B cell (primary cell): Measurements from ENCODE around the gene APCDD1L. TPM values are rescaled to one million over a fixed set of nuclear protein-coding genes. Genes with fewer than 3 reads are reported as not detected.

Experiments used
- ATAC-seq: fragments of 200-7000 bp; cut with Tn5 transposase; one replicate; pipeline ENCODE4 v1.10.0; 2021; ENCODE audit warnings: low read depth, mild to moderate bottlenecking, moderate number of reproducible peaks, moderate library complexity
- CTCF ChIA-PET: fragments of 350-600 bp; sonication (Branson Sonifier 250); formaldehyde crosslinking; loops from one replicate; lab custom pipeline; 2021; ENCODE audit warnings: antibody characterized with exemption, inconsistent platforms; lab: Charles Lee
- POLR2A ChIA-PET: fragments of 350-600 bp; sonication (Branson Sonifier 250); formaldehyde crosslinking; loops from one replicate; lab custom pipeline; 2021; ENCODE audit warnings: antibody characterized with exemption; lab: Charles Lee
- DNase-seq: peaks from one replicate; pipeline ENCODE4 v3.0.0; 2013
- H2AFZ ChIP-seq: 2 replicates; pipeline ENCODE4 v1.6.1; 2012; ENCODE audit warnings: mild to moderate bottlenecking, low read depth, low read length; ENCODE audit not compliant: insufficient read depth, poor library complexity, severe bottlenecking
- H3K27ac ChIP-seq, 2 donors: 1 replicate in 1 of 2; 2 replicates in 1 of 2; pipeline ENCODE4 v1.5.1; 2012 to 2013; ENCODE audit warnings: low read length in 2 of 2, mild to moderate bottlenecking in 2 of 2, moderate library complexity in 1 of 2
- H3K27me3 ChIP-seq, 4 experiments: fragments of 200-600 bp in 1 of 4; sonication (generic) in 1 of 4; replicated peaks in 1 of 4; 1 replicate in 2 of 4; 2 replicates in 2 of 4; pipeline versions ENCODE4 v1.6.1 to v1.7.0; 2013 to 2016; ENCODE audit warnings: low read length in 3 of 4, mild to moderate bottlenecking in 2 of 4, mixed read lengths in 1 of 4, moderate library complexity in 1 of 4; ENCODE audit not compliant: insufficient read depth in 4 of 4, control insufficient read depth in 3 of 4; ENCODE audit errors: control extremely low read depth in 1 of 4
- H3K36me3 ChIP-seq, 2 experiments: replicated peaks in 1 of 2; 1 replicate in 1 of 2; 2 replicates in 1 of 2; pipeline versions ENCODE4 v1.6.1 to v1.7.1; 2013; ENCODE audit warnings: low read length in 1 of 2; ENCODE audit not compliant: insufficient read depth in 2 of 2, control insufficient read depth in 1 of 2; ENCODE audit errors: control extremely low read depth in 1 of 2, extremely low read depth in 1 of 2
- H3K4me1 ChIP-seq, 2 donors: fragments of 200-600 bp in 1 of 2; sonication (generic) in 1 of 2; 1 replicate in 1 of 2; 2 replicates in 1 of 2; pipeline versions ENCODE4 v1.5.1 to v1.6.1; 2013 to 2017; ENCODE audit warnings: low read length in 2 of 2; ENCODE audit not compliant: control insufficient read depth in 2 of 2, insufficient read depth in 2 of 2
- H3K4me2 ChIP-seq: replicated peaks from 2 replicates; pipeline ENCODE3; 2012; ENCODE audit warnings: mild to moderate bottlenecking, low read depth, low read length; ENCODE audit not compliant: poor library complexity, severe bottlenecking
- H3K4me3 ChIP-seq, 5 experiments: fragments of 200-600 bp in 1 of 5; sonication (generic) in 1 of 5; 1 replicate in 3 of 5; 2 replicates in 2 of 5; pipeline versions ENCODE4 v1.5.1 to v1.7.0; 2011 to 2016; ENCODE audit warnings: low read length in 4 of 5, mild to moderate bottlenecking in 4 of 5, low read depth in 2 of 5, control low read depth in 1 of 5, moderate library complexity in 1 of 5; ENCODE audit not compliant: insufficient read depth in 1 of 5; ENCODE audit errors: control extremely low read depth in 1 of 5, extremely low read depth in 1 of 5
- H3K79me2 ChIP-seq: fragments of 200-600 bp; sonication (generic); one replicate; pipeline ENCODE4 v1.6.0; 2016; ENCODE audit warnings: low read length; ENCODE audit not compliant: control insufficient read depth, insufficient read depth
- H3K9ac ChIP-seq: fragments of 200-600 bp; sonication (generic); 2 replicates; pipeline ENCODE4 v1.6.1; 2017; ENCODE audit warnings: mild to moderate bottlenecking, low read length, moderate library complexity
- H3K9me3 ChIP-seq, 3 donors: one replicate each; pipeline versions ENCODE4 v1.6.1 to v1.7.1; 2013; ENCODE audit warnings: low read length in 2 of 3; ENCODE audit not compliant: control insufficient read depth in 2 of 3, insufficient read depth in 1 of 3; ENCODE audit errors: control extremely low read depth in 1 of 3
- H4K20me1 ChIP-seq: 2 replicates; pipeline ENCODE4 v1.6.0; 2012; ENCODE audit warnings: mild to moderate bottlenecking, low read length; ENCODE audit not compliant: insufficient read depth, control insufficient read depth, poor library complexity, severe bottlenecking
- H3K27ac Mint-ChIP-seq: one replicate; pipeline ENCODE4 v1.8.0; 2021; ENCODE audit warnings: mixed read lengths
- H3K27me3 Mint-ChIP-seq: one replicate; pipeline ENCODE4 v1.8.0; 2021; ENCODE audit warnings: mixed read lengths
- H3K4me1 Mint-ChIP-seq: one replicate; pipeline ENCODE4 v1.8.0; 2021; ENCODE audit warnings: mixed read lengths
- H3K4me3 Mint-ChIP-seq: one replicate; pipeline ENCODE4 v1.8.0; 2021; ENCODE audit warnings: mixed read lengths
- H3K9me3 Mint-ChIP-seq: one replicate; pipeline ENCODE4 v1.8.0; 2022; ENCODE audit warnings: mixed read lengths; ENCODE audit not compliant: insufficient read depth
- CTCF ChIP-seq: fragments of 200-600 bp; IDR thresholded peaks from one replicate; pipeline ENCODE4 v1.8.0; 2022; ENCODE audit warnings: antibody characterized with exemption, mild to moderate bottlenecking
- EZH2 ChIP-seq: IDR thresholded peaks from 2 replicates; pipeline ENCODE4 v1.6.1; 2012; ENCODE audit warnings: borderline replicate concordance, low read depth, mild to moderate bottlenecking, moderate library complexity, low read length; ENCODE audit not compliant: insufficient read depth, poor library complexity, severe bottlenecking
- WGBS: methylation state at CpG from one replicate; pipeline ENCODE4 v1.1.5; 2013; ENCODE audit warnings: missing lambda C conversion rate; ENCODE audit not compliant: insufficient coverage; 5-methylcytosine and 5-hydroxymethylcytosine counted together
- intact Hi-C: fragments of 100-400 bp; cut with micrococcal nuclease; formaldehyde crosslinking; loops from one replicate; pipeline ENCODE4 v1.10.0; 2022
- polyA plus RNA-seq: library from polyadenylated mRNA; depleted of rRNA; stranded (reverse); fragments of >200 nt; gene quantifications from 2 replicates; pipeline ENCODE4 v1.2.3, GENCODE V29; 2012
- total RNA-seq, 2 donors: library from RNA; stranded (reverse); fragments of 120-200 nt in 1 of 2; gene quantifications; 1 replicate in 1 of 2; 2 replicates in 1 of 2; pipeline versions ENCODE4 v1.2.3 to v1.2.4, GENCODE V29; 2013 to 2022

APCDD1L gene
- total and polyA plus RNA-seq, 2 donors (not counting 1 experiment from before 2014, with no cell fraction given) = not detected

- Histone ChIP-seq H3K4me1 (no peaks in the 10 kb centered on the region), H3K27ac (no peak overlapping the region), H3K9ac (no peak overlapping the region), H3K9me3 (no peaks in the 10 kb centered on the region), H3K4me2 (no peak overlapping the region), H3K4me3 (no peak overlapping the region), H3K27me3 (no peaks in the 10 kb centered on the region), H3K79me2 (no peaks in the 10 kb centered on the region), H2AFZ (no peak overlapping the region), H4K20me1 (no peaks in the 10 kb centered on the region), H3K36me3 (no peaks in the 10 kb centered on the region)
- H3K4me3 Mint-ChIP-seq = no peak overlapping the region
- ChIA-PET POLR2A (no interaction called here), CTCF (no interaction called here)
- TF ChIP-seq EZH2 (no peak), CTCF (no peak)
- WGBS = 93% methylated on average over 5 of the region's 13 CpGs
- intact Hi-C loops = no loop called here
- no peak overlapping the region for H3K27ac Mint-ChIP-seq
- H3K4me1 Mint-ChIP-seq = no peaks in the 10 kb centered on the region
- H3K27me3 Mint-ChIP-seq = peaks cover 37% of the 10 kb centered on the region
- ATAC-seq = no peak
- no peaks in the 10 kb centered on the region for H3K9me3 Mint-ChIP-seq
- no peak for DNase-seq
Observed at GRCh38 chr20:58549231-58550209, 34.3 kb upstream of the APCDD1L start.
